ENCODE results near the gene ELAC2. TPM values are rescaled to one million over a fixed set of nuclear protein-coding genes. Genes with fewer than 3 reads are reported as not detected.

The ELAC2 gene
- total and polyA plus RNA-seq, 2 of the 8 experiments (the other 6 are each of a cell fraction or from before 2014, with no cell fraction given), result 91.6 to 127 TPM

GRCh38 chr17:13008461-13008860, 9.4 kb downstream of the ELAC2 start:
- Histone ChIP-seq H3K79me2 (ENCODE audit: control insufficient read depth in 1 of 2, insufficient read depth in 2 of 2, low read length in 2 of 2) (no peaks in the 10 kb centered on the region), H3K4me2 (ENCODE audit: insufficient read depth in 1 of 2, low read depth in 2 of 2, low read length in 2 of 2) (no peak overlapping the region), H2BK20ac (ENCODE audit: low read length) (no peak overlapping the region), H3K4ac (replicated peaks; ENCODE audit: insufficient read length, low read depth, low read length) (no peak overlapping the region), H3K23ac (ENCODE audit: insufficient read length) (no peak overlapping the region), H4K91ac (replicated peaks; ENCODE audit: insufficient read length, low read length) (no peak overlapping the region), H3K18ac (ENCODE audit: extremely low read depth, low read length) (no peak overlapping the region), H3K27ac (ENCODE audit: low read depth, low read length) (no peak overlapping the region), H3K9ac (replicated peaks in 1 of 4; ENCODE audit: extremely low read depth in 1 of 4, low read depth in 3 of 4, low read length in 3 of 4) (no peak overlapping the region), H4K20me1 (replicated peaks in 1 of 2; ENCODE audit: control insufficient read depth in 1 of 2, insufficient read depth in 2 of 2, low read length in 2 of 2) (peaks cover 1 to 4% of the 10 kb centered on the region in 2 experiments), H2AK5ac (ENCODE audit: low read depth, low read length) (no peak overlapping the region), H2BK5ac (ENCODE audit: low read depth, low read length) (no peak overlapping the region), H2BK120ac (replicated peaks; ENCODE audit: low read depth, low read length) (no peak overlapping the region), H3K23me2 (ENCODE audit: low read depth, low read length) (no peaks in the 10 kb centered on the region), H4K5ac (ENCODE audit: insufficient read length, low read depth, low read length) (no peak overlapping the region), H3K4me1 (replicated peaks in 1 of 4; ENCODE audit: control insufficient read depth in 3 of 4, insufficient read depth in 4 of 4, low read length in 3 of 4) (no peaks in the 10 kb centered on the region), H3K14ac (ENCODE audit: insufficient read length) (no peak overlapping the region), H3K4me3 (ENCODE audit: extremely low read depth in 1 of 4, insufficient read depth in 2 of 4, low read depth in 3 of 4, low read length in 4 of 4) (no peak overlapping the region), H2AFZ (ENCODE audit: low read length) (no peak overlapping the region), H2BK15ac (ENCODE audit: low read length) (no peak overlapping the region), H3K36me3 (ENCODE audit: control insufficient read depth in 2 of 4, insufficient read depth in 4 of 4, low read length in 3 of 4) (peaks cover 32 to 72% (median 63%) of the 10 kb centered on the region in 4 experiments), H3K79me1 (ENCODE audit: low read depth, low read length) (no peaks in the 10 kb centered on the region), H3K27me3 (replicated peaks in 1 of 4; ENCODE audit: control insufficient read depth in 3 of 4, extremely low read depth in 1 of 4, insufficient read depth in 3 of 4, low read length in 3 of 4) (no peaks in the 10 kb centered on the region), H3K56ac (replicated peaks; ENCODE audit: insufficient read length, low read depth, low read length) (no peak overlapping the region), H2BK12ac (ENCODE audit: low read depth, low read length) (no peak overlapping the region), H4K8ac (ENCODE audit: extremely low read depth, insufficient read depth, low read length) (no peak overlapping the region), H3K9me3 (ENCODE audit: insufficient read depth in 2 of 2, low read depth in 1 of 2, low read length in 1 of 2) (no peaks in the 10 kb centered on the region)
- FAIRE-seq (no peak), DNase-seq (ENCODE audit: low read depth in 1 of 2, low spot score in 2 of 2) (no peak)
- ChIA-PET CTCF (ENCODE audit: partially characterized antibody) (no interaction called here), POLR2A (ENCODE audit: partially characterized antibody) (interaction anchor here (1.1 to 2.6 kb wide), 5 partner anchors 9 to 20 kb away, joined by 3 to 10 read pairs (median 5); partner anchors contain the start of gene ELAC2)
- TF ChIP-seq RFX5 (IDR thresholded peaks at IDR 0.05; ENCODE audit: borderline replicate concordance, low read depth, low read length), result no peak
- no peak for TF ChIP-seq SRF (IDR thresholded peaks at IDR 0.05; ENCODE audit: low read depth, low read length)
- no peak for TF ChIP-seq ATF3 (IDR thresholded peaks at IDR 0.05; ENCODE audit: insufficient read depth, low read depth, low read length)
- TF ChIP-seq SP2 (IDR thresholded peaks at IDR 0.05; ENCODE audit: low read length), result no peak
- no peak for TF ChIP-seq CHD1 (IDR thresholded peaks at IDR 0.05; ENCODE audit: low read depth, low read length)
- no peak for TF ChIP-seq SIN3A (conservative IDR thresholded peaks at IDR 0.05 in 1 of 2, IDR thresholded peaks at IDR 0.05 in 1 of 2; ENCODE audit: low read depth in 1 of 2, low read length in 2 of 2)
- 93% methylated on average over 6 of the region's 8 CpGs; no CpG with 5 or more reads in 1 of the 2 experiments for WGBS, 2 experiments (ENCODE audit: extremely low coverage in 1 of 2, insufficient coverage in 1 of 2, insufficient read length in 1 of 2, insufficient replicate concordance in 2 of 2, low coverage in 1 of 2, low lambda C conversion rate in 2 of 2, missing lambda C conversion rate in 1 of 2)

Data from H1 (cell line).